Measurements from ENCODE around the gene RASSF9.

The RASSF9 gene

DNA sequence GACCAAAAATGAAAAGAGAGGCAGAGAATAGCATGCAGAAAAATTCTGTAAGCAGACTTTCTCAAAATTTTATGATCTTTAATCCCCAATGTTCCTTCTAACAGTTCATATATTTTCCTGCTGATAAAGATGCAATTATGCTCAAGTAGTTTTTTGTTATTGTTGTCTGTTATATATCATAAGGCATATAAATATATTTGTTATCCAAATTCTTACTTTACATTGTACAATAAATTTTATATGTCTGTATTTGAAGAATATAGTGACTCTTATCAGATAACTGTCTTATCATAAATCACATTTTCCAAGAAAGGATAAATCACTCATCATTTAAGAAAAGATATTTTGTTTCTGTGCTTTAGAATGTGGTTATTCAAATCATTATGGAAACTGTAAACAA is 2.6 kb downstream of the RASSF9 start:
- TF ChIP-seq POLR2A (IDR thresholded peaks at IDR 0.05; ENCODE audit: low read depth, low read length): no peak
- DNase-seq (ENCODE audit: insufficient read length, low spot score): no peak
- FAIRE-seq: no peak

DNA sequence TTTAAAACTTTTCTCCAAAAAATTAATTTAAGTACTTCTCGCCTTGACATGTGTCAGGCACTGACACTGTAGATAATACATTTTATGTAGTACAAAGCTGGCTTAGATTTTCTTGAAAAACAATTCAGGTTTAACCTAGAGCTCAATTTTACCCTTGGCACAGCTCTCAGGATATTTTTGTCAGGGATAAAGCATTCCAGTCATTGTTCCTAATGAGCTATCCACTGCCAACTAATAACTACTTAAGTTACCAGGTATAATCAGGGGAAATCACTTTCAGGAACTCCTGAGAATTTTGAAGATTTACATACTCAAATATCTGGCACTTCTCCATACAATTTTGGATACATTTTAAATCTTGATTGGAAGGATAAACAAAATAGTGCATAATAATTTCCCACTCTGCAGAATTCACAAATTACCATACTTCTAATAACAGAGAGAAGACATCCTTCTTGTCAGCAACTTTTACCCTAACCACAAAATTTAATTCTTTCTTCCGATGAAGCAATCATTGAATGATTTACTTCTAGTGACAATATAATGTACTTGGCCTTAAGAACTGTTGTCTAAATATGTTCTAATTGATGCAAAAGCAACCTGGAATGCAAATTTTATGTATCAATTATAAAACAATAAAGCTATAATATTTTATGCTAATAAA is 4.8 kb downstream of the RASSF9 start:
- TF ChIP-seq POLR2A (IDR thresholded peaks at IDR 0.05; ENCODE audit: low read depth, low read length): no peak
- no peak for DNase-seq (ENCODE audit: insufficient read length, low spot score)
- no peak for FAIRE-seq

DNA sequence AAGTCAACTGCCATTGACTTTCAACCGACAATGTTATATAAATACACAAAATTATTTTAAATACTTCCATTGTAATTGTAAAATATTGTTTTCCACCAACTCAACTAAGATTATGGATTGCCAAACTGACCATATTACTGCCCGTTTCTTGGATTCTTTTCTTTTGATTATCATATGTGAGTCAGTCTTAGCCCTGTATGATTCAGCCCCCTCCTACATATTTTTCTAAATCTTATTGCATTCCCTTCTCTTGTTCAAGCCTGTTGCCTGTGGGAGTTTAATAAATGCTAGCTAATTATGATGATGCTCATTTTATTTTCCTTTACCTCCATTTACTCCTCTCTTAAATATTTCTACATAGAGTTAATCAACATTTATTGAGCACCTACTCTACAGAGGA is 6.8 kb downstream of the RASSF9 start:
- no peak for TF ChIP-seq POLR2A (IDR thresholded peaks at IDR 0.05; ENCODE audit: low read depth, low read length)
- FAIRE-seq: peak; percentile 73

GRCh38 chr12:85828576-85828975 is 7.6 kb downstream of the RASSF9 start:
- DNase-seq (ENCODE audit: insufficient read length, low spot score) (no peak), FAIRE-seq (no peak)
- TF ChIP-seq POLR2A (IDR thresholded peaks at IDR 0.05; ENCODE audit: low read depth, low read length): no peak

More for the DNA sequence above, 6.8 kb downstream of the RASSF9 start:
- DNase-seq (ENCODE audit: insufficient read length, low spot score): no peak

DNA sequence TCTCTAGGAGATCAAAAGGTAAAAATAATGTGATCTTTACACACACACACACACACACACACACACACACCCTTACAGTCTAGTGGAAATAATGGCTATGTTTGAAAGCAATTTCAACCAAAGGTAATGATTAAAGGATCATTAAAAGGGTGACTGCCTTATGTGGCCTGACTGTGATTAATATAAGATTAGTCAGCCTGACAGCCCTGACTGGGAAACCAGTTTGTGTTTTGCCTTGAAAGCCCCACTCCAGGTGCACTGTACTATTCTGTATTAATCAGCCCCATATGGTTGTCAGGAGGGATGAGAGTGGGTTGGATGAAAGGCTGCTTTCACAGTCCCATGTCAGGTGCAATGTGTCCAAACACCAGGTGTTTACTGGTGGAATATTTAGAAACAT is 10.5 kb downstream of the RASSF9 start:
- no peak for TF ChIP-seq POLR2A (IDR thresholded peaks at IDR 0.05; ENCODE audit: low read depth, low read length)
- DNase-seq (ENCODE audit: insufficient read length, low spot score) (no peak), FAIRE-seq (no peak)

DNA sequence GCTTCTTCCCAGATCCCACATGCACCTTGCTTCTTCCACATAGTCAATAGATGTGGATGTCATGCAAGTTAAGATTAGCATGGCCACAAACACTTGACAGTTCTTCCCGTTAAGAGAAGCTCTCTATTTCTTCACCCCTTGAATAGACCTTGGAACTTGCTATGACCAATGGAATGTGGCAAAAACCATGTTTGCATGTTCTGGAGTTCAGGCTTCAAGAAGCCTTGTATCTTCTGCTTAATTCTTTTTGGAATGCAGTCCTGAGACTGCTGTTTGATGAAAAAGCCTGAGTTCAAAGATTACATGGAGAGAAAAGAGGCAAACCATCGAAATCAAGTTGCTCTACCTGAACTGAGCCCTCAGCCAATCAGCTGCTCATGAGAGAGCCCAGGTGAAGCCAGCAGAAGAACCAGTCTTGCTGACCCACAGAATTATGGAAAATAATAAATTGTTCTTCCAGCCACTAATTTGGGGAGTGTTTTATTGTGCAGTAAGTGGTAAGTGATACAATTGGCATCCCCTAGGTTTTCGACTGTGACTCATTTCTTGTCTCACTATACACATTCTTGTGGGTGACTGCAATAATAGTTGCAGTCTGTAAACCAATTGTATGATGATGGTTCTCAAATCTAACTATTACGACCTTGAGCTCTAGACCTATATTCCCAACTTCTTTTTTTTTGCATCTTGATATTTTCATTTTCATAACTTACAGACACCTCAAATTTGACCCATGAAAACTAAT is 12.6 kb downstream of the RASSF9 start:
- peak; percentile 36 for DNase-seq (ENCODE audit: insufficient read length, low spot score)
- FAIRE-seq: peak; percentile 91
- TF ChIP-seq POLR2A (IDR thresholded peaks at IDR 0.05; ENCODE audit: low read depth, low read length): no peak

DNA sequence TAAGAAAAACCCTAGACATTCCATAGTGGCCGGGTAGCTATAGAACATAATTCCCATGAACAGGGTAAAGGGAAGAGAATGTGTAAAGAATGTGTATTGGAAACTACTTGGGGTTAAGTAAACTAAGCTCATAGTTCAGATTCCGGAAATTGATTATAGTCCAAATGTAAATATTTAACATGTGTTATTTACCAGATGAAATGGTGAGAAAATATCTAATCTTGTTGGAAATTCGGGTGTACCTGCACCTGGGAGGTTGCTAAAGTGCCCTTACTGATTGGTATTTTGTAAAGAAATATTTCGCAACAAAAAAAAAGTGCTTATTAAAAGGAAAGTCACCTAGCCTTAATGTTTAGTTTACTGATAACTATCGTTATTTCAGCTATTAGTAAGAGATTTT is 14.4 kb downstream of the RASSF9 start:
- no peak for FAIRE-seq
- DNase-seq (ENCODE audit: insufficient read length, low spot score): no peak
- no peak for TF ChIP-seq POLR2A (IDR thresholded peaks at IDR 0.05; ENCODE audit: low read depth, low read length)

- no peak for DNase-seq (ENCODE audit: insufficient read length, low spot score)
- TF ChIP-seq POLR2A (IDR thresholded peaks at IDR 0.05; ENCODE audit: low read depth, low read length): no peak
- no peak for FAIRE-seq
Observed at GRCh38 chr12:85821206-85821605, 15.0 kb downstream of the RASSF9 start.

DNA sequence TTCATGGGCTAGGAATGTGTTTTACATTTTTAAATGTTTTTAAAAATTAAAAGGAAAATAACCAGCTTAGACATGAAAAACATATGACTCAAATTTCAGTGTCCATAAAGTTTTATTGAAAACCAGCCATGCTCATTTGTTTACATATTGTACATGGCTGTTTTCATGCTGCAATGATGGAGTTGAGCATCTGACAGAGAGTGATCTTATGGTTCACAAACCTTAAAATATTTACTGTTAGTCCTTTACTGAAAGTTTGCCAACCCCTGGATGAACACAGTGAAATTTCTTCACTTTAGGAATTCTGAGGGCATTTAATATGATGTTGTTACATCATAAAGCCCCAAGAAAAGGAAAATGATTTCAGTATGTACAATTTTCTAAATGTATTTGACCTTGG is 16.1 kb downstream of the RASSF9 start:
- DNase-seq (ENCODE audit: insufficient read length, low spot score) (no peak), FAIRE-seq (no peak)
- TF ChIP-seq POLR2A (IDR thresholded peaks at IDR 0.05; ENCODE audit: low read depth, low read length): no peak

DNA sequence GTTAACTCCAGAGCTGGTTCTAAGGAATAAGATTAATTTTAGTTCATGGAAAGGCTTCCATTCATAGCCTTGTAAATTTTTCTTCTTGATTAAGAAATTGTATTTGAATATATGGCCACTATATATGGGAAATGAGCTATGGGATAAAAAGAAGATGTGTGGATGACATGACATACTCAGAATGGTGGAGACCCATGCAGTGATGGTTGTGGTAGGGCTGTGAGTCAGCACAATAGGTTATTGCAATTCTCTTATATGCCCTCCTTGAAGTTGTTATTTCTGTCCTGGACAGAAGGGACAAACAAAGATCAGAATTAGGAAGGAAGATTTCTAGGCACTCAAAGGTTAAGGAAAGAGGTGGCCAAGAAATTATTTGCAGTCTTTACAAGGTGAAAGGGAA is 21.5 kb downstream of the RASSF9 start:
- no peak for TF ChIP-seq POLR2A (IDR thresholded peaks at IDR 0.05; ENCODE audit: low read depth, low read length)
- no peak for DNase-seq (ENCODE audit: insufficient read length, low spot score)
- FAIRE-seq: no peak

DNA sequence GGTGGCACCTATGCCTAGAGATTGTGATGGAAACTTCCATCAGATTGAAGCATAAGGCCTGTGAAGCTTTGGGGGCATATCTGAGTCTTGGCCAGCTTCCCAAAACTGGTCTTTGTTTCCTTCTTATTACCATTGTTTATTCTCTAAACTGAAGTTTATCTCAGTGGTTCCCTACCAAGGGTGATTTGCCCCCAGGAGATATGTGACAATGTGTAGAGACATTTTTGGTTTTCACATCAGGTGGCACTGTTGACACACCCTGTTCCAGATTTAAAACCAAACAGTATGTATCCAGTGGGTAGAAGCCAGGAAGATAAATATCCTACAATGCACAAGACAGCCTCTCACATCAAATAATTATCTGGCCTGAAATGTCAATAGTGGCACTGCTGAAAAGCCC is 22.1 kb downstream of the RASSF9 start:
- FAIRE-seq (no peak), DNase-seq (ENCODE audit: insufficient read length, low spot score) (no peak)
- no peak for TF ChIP-seq POLR2A (IDR thresholded peaks at IDR 0.05; ENCODE audit: low read depth, low read length)

DNA sequence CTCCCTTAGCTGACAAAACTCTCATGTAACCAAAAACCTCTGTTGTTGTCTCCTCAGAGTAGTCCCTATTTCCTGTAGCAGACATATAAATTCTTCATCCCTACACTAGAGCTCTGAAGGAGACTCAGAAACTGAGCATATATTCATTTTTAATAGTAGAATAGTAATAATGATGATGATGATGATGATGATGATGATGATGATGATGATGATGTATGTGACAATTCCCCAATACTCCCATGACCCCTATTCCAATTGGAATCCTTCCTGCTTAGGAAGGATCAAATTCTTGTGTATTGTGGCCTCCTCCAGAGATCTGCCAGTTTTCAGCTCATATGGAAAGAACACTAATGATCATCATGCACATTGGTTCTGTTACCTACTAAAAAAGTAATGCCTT is 26.7 kb downstream of the RASSF9 start:
- TF ChIP-seq POLR2A (IDR thresholded peaks at IDR 0.05; ENCODE audit: low read depth, low read length): no peak
- DNase-seq (ENCODE audit: insufficient read length, low spot score) (no peak), FAIRE-seq (no peak)

GRCh38 chr12:85807730-85808129 is 28.5 kb downstream of the RASSF9 start:
- DNase-seq (ENCODE audit: insufficient read length, low spot score): no peak
- FAIRE-seq: no peak
- TF ChIP-seq POLR2A (IDR thresholded peaks at IDR 0.05; ENCODE audit: low read depth, low read length): no peak

- DNase-seq (ENCODE audit: insufficient read length, low spot score): no peak
- TF ChIP-seq POLR2A (IDR thresholded peaks at IDR 0.05; ENCODE audit: low read depth, low read length): no peak
- FAIRE-seq: peak; percentile 66
Observed at GRCh38 chr12:85805654-85806053, 30.6 kb downstream of the RASSF9 start.

- TF ChIP-seq POLR2A (IDR thresholded peaks at IDR 0.05; ENCODE audit: low read depth, low read length): no peak
- DNase-seq (ENCODE audit: insufficient read length, low spot score) (no peak), FAIRE-seq (peak; percentile 90)
Observed at GRCh38 chr12:85804663-85805062, 31.5 kb downstream of the RASSF9 start.
